ENCODE results near the gene DOCK3. TPM values are rescaled to one million over a fixed set of nuclear protein-coding genes. Genes with fewer than 3 reads are reported as not detected.
"Not testable (repeated sequence)": the region's sequence is repeated elsewhere in the genome, so short reads cannot be mapped to it uniquely, and the experiment has no call there.

DOCK3 gene
- polyA plus RNA-seq, 1 donor from 2014 or later: 15.6 TPM

DNA sequence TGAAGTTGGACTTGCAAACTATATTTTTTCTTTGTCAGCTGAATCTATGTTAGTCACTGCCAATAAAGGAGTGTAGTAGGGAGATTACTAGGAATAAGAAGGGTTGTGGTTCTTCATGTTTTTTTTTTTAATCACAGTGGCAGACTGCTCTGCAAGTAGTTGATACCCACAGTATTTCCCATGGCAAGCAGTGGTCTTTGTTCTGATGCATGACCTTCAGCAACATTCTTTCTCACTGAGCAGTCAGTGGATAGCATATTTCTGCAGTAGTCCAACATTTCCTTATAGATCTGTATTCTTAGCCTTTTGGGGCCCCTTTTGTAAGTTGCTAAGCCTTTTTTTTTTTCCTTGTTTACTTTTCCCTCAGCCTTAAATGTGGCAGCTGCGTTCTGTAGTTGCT lies 151.1 kb downstream of the DOCK3 start:
- no peak overlapping the region for H3K9ac ChIP-seq (ENCODE audit: low read length)
- H4K20me1 ChIP-seq (ENCODE audit: insufficient read depth): no peaks in the 10 kb centered on the region
- H3K9me2 ChIP-seq (ENCODE audit: insufficient read depth, low read length): no peaks in the 10 kb centered on the region
- H3K27ac ChIP-seq (ENCODE audit: low read length): no peak overlapping the region
- TF ChIP-seq POLR2AphosphoS5 (IDR thresholded peaks at IDR 0.05): no peak
- TF ChIP-seq, protein P1, sequence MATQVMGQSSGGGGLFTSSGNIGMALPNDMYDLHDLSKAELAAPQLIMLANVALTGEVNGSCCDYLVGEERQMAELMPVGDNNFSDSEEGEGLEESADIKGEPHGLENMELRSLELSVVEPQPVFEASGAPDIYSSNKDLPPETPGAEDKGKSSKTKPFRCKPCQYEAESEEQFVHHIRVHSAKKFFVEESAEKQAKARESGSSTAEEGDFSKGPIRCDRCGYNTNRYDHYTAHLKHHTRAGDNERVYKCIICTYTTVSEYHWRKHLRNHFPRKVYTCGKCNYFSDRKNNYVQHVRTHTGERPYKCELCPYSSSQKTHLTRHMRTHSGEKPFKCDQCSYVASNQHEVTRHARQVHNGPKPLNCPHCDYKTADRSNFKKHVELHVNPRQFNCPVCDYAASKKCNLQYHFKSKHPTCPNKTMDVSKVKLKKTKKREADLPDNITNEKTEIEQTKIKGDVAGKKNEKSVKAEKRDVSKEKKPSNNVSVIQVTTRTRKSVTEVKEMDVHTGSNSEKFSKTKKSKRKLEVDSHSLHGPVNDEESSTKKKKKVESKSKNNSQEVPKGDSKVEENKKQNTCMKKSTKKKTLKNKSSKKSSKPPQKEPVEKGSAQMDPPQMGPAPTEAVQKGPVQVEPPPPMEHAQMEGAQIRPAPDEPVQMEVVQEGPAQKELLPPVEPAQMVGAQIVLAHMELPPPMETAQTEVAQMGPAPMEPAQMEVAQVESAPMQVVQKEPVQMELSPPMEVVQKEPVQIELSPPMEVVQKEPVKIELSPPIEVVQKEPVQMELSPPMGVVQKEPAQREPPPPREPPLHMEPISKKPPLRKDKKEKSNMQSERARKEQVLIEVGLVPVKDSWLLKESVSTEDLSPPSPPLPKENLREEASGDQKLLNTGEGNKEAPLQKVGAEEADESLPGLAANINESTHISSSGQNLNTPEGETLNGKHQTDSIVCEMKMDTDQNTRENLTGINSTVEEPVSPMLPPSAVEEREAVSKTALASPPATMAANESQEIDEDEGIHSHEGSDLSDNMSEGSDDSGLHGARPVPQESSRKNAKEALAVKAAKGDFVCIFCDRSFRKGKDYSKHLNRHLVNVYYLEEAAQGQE (IDR thresholded peaks at IDR 0.05; ENCODE audit: borderline replicate concordance): no peak
- TF ChIP-seq EZH2 (IDR thresholded peaks at IDR 0.05; ENCODE audit: borderline replicate concordance, insufficient read depth, low read length, poor library complexity, severe bottlenecking): no peak
- TF ChIP-seq, protein P2, sequence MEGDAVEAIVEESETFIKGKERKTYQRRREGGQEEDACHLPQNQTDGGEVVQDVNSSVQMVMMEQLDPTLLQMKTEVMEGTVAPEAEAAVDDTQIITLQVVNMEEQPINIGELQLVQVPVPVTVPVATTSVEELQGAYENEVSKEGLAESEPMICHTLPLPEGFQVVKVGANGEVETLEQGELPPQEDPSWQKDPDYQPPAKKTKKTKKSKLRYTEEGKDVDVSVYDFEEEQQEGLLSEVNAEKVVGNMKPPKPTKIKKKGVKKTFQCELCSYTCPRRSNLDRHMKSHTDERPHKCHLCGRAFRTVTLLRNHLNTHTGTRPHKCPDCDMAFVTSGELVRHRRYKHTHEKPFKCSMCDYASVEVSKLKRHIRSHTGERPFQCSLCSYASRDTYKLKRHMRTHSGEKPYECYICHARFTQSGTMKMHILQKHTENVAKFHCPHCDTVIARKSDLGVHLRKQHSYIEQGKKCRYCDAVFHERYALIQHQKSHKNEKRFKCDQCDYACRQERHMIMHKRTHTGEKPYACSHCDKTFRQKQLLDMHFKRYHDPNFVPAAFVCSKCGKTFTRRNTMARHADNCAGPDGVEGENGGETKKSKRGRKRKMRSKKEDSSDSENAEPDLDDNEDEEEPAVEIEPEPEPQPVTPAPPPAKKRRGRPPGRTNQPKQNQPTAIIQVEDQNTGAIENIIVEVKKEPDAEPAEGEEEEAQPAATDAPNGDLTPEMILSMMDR (IDR thresholded peaks at IDR 0.05; ENCODE audit: poor library complexity, severe bottlenecking): no peak
- TF ChIP-seq TAF1 (IDR thresholded peaks at IDR 0.05; ENCODE audit: low read depth): no peak
- TF ChIP-seq RAD21 (conservative IDR thresholded peaks at IDR 0.05): no peak
- H3K36me3 ChIP-seq (ENCODE audit: insufficient read depth, low read length): no peaks in the 10 kb centered on the region
- no peaks in the 10 kb centered on the region for H3F3A ChIP-seq (ENCODE audit: insufficient read depth, low read length, poor library complexity, severe bottlenecking)
- H3K27me3 ChIP-seq (ENCODE audit: insufficient read depth, low read depth, low read length): no peaks in the 10 kb centered on the region
- H3K79me2 ChIP-seq (replicated peaks; ENCODE audit: insufficient read depth, low read length): no peaks in the 10 kb centered on the region
- no peak overlapping the region for H2AFZ ChIP-seq (ENCODE audit: low read depth, low read length)
- no peak overlapping the region for H3K4me2 ChIP-seq (ENCODE audit: low read length)
- H3K4me3 ChIP-seq (ENCODE audit: low read length): no peak overlapping the region
- no peaks in the 10 kb centered on the region for H3K9me3 ChIP-seq (ENCODE audit: low read length)

DNA sequence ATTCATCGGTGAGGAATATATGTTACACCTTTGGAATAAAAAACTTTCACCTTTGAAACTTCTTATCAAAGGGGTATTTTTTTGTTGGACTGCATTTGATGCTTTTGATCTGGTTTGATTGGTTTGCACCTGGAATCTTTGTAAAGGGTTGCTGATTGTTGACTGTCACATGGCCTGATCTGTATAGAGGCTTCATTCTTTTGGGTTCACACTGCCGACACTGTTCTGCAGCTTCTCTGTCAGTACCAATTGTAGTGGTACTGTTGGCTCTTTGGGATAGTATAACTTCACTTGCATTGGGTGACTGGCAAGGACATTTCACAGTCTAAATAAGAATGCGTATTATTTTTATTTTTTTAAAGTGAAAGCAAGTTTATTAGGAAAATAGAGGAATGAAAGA lies 155.7 kb downstream of the DOCK3 start:
- Histone ChIP-seq H3K9me3 (ENCODE audit: low read length) (no peaks in the 10 kb centered on the region), H3K9ac (ENCODE audit: low read length) (no peak overlapping the region), H3K27ac (ENCODE audit: low read length) (no peak overlapping the region), H2AFZ (ENCODE audit: low read depth, low read length) (no peak overlapping the region), H3K27me3 (ENCODE audit: insufficient read depth, low read depth, low read length) (no peaks in the 10 kb centered on the region), H4K20me1 (ENCODE audit: insufficient read depth) (no peaks in the 10 kb centered on the region), H3K36me3 (ENCODE audit: insufficient read depth, low read length) (no peaks in the 10 kb centered on the region), H3K9me2 (ENCODE audit: insufficient read depth, low read length) (no peaks in the 10 kb centered on the region), H3K4me3 (ENCODE audit: low read length) (no peak overlapping the region), H3F3A (ENCODE audit: insufficient read depth, low read length, poor library complexity, severe bottlenecking) (no peaks in the 10 kb centered on the region), H3K4me2 (ENCODE audit: low read length) (no peak overlapping the region), H3K79me2 (replicated peaks; ENCODE audit: insufficient read depth, low read length) (no peaks in the 10 kb centered on the region)
- no peak for TF ChIP-seq SMC3 (conservative IDR thresholded peaks at IDR 0.05; ENCODE audit: poor library complexity)
- TF ChIP-seq TAF1 (IDR thresholded peaks at IDR 0.05; ENCODE audit: low read depth): no peak
- TF ChIP-seq, protein P2 (IDR thresholded peaks at IDR 0.05; ENCODE audit: poor library complexity, severe bottlenecking): no peak
- TF ChIP-seq RAD21 (conservative IDR thresholded peaks at IDR 0.05): no peak
- TF ChIP-seq, protein P1 (IDR thresholded peaks at IDR 0.05; ENCODE audit: borderline replicate concordance): no peak
- no peak for TF ChIP-seq EZH2 (IDR thresholded peaks at IDR 0.05; ENCODE audit: borderline replicate concordance, insufficient read depth, low read length, poor library complexity, severe bottlenecking)
- TF ChIP-seq EP300 (conservative IDR thresholded peaks at IDR 0.05; ENCODE audit: poor library complexity, severe bottlenecking): no peak
- no peak for TF ChIP-seq POLR2AphosphoS5 (IDR thresholded peaks at IDR 0.05)
- TF ChIP-seq MXI1 (conservative IDR thresholded peaks at IDR 0.05; ENCODE audit: poor library complexity, severe bottlenecking): no peak

DNA sequence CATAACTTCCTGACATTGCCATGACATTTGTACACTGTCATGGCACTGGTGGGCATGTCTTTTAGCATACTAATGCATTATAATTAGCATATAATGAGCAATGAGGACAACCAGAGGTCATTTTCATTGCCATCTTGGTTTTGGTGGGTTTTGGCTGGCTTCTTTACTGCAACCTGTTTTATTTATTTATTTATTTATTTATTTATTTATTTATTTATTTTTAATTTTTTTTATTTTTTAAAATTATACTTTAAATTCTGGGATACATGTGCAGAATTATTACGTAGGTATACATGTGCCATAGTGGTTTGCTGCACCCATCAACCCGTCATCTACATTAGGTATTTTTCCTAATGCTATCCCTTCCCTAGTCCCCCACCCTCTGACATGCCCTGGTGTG lies 156.3 kb downstream of the DOCK3 start:
- H3K9ac ChIP-seq (ENCODE audit: low read length); H3F3A ChIP-seq (ENCODE audit: insufficient read depth, low read length, poor library complexity, severe bottlenecking); H4K20me1 ChIP-seq (ENCODE audit: insufficient read depth); H2AFZ ChIP-seq (ENCODE audit: low read depth, low read length); H3K36me3 ChIP-seq (ENCODE audit: insufficient read depth, low read length); H3K9me2 ChIP-seq (ENCODE audit: insufficient read depth, low read length); H3K9me3 ChIP-seq (ENCODE audit: low read length); H3K4me2 ChIP-seq (ENCODE audit: low read length); H3K27me3 ChIP-seq (ENCODE audit: insufficient read depth, low read depth, low read length); H3K79me2 ChIP-seq (replicated peaks; ENCODE audit: insufficient read depth, low read length); H3K4me3 ChIP-seq (ENCODE audit: low read length); H3K27ac ChIP-seq (ENCODE audit: low read length): not testable (repeated sequence)

Data from neural cell (in vitro differentiated cells).